Measurements from ENCODE around the gene MAPKAPK3. TPM values are rescaled to one million over a fixed set of nuclear protein-coding genes. Genes with fewer than 3 reads are reported as not detected.

Gene MAPKAPK3
- total RNA-seq, 4 donors from 2014 or later, result 66.1 to 147 (median 97.5) TPM

- no peak for TF ChIP-seq POLR2A (IDR thresholded peaks at IDR 0.05)
- TF ChIP-seq, protein P1, sequence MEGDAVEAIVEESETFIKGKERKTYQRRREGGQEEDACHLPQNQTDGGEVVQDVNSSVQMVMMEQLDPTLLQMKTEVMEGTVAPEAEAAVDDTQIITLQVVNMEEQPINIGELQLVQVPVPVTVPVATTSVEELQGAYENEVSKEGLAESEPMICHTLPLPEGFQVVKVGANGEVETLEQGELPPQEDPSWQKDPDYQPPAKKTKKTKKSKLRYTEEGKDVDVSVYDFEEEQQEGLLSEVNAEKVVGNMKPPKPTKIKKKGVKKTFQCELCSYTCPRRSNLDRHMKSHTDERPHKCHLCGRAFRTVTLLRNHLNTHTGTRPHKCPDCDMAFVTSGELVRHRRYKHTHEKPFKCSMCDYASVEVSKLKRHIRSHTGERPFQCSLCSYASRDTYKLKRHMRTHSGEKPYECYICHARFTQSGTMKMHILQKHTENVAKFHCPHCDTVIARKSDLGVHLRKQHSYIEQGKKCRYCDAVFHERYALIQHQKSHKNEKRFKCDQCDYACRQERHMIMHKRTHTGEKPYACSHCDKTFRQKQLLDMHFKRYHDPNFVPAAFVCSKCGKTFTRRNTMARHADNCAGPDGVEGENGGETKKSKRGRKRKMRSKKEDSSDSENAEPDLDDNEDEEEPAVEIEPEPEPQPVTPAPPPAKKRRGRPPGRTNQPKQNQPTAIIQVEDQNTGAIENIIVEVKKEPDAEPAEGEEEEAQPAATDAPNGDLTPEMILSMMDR (IDR thresholded peaks at IDR 0.05), result no peak
- Histone ChIP-seq H3K4me1 (peaks cover 4 to 17% of the 10 kb centered on the region in 2 donors), H3K4me3 (replicated peaks in 1 of 3) (no peak overlapping the region), H3K27ac (no peak overlapping the region), H3K27me3 (no peaks in the 10 kb centered on the region), H3K36me3 (peaks cover 9 to 10% of the 10 kb centered on the region in 2 donors), H3K9me3 (no peaks in the 10 kb centered on the region)
- DNase-seq, result no peak
- intact Hi-C loops (cut with DNase I), result no loop called here
- WGBS, 2 donors, result 85% methylated on average over 4 of the region's 4 CpGs
Measured at GRCh38 chr3:50637011-50637410, 20.1 kb downstream of the MAPKAPK3 start.

DNA sequence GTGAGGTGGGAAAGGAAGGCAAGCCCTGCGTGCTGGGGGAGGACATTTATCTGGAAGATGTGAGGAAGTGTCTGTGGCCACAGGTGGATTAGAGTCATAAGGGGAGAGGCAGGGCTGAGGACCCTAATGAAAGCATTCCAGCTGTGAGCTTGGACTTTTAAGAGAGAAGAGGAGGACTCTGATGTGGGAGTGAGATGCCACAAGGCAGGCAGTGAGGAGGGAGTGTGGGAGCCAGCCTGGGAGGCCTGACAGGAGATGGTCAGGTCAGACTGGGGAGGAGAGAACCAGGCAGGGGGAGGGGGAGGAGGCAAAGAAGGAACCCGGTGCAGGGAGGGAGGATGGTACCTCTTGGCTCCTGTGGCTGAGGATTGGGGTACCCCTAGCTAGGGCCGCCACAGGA, 21.0 kb downstream of the MAPKAPK3 start:
- peaks cover 14 to 20% of the 10 kb centered on the region in 2 donors for H3K36me3 ChIP-seq
- no peak overlapping the region for H3K27ac ChIP-seq
- H3K27me3 ChIP-seq, result no peaks in the 10 kb centered on the region
- no peak overlapping the region for H3K4me3 ChIP-seq (replicated peaks in 1 of 3)
- DNase-seq, result no peak
- no peak for TF ChIP-seq POLR2A (IDR thresholded peaks at IDR 0.05)
- TF ChIP-seq, protein P1 (IDR thresholded peaks at IDR 0.05), result no peak
- no peaks in the 10 kb centered on the region for H3K9me3 ChIP-seq
- WGBS, 2 donors, result 79 to 89% methylated on average over 3 of the region's 3 CpGs
- intact Hi-C loops (cut with DNase I), result no loop called here
- H3K4me1 ChIP-seq, result peaks cover 4 to 17% of the 10 kb centered on the region in 2 donors

- Histone ChIP-seq H3K4me1 (peaks cover 4 to 17% of the 10 kb centered on the region in 2 donors), H3K9me3 (no peaks in the 10 kb centered on the region), H3K4me3 (replicated peaks in 1 of 3) (no peak overlapping the region), H3K27ac (no peak overlapping the region), H3K36me3 (peaks cover 25 to 31% of the 10 kb centered on the region in 2 donors), H3K27me3 (no peaks in the 10 kb centered on the region)
- WGBS, 2 donors, result 84 to 86% methylated on average over 5 of the region's 6 CpGs
- intact Hi-C loops (cut with DNase I), result no loop called here
- TF ChIP-seq, protein P1 (IDR thresholded peaks at IDR 0.05), result no peak
- no peak for TF ChIP-seq POLR2A (IDR thresholded peaks at IDR 0.05)
- DNase-seq, result peak in 1 of 2 donors; percentile 37
Measured at GRCh38 chr3:50639055-50639494, 22.1 kb downstream of the MAPKAPK3 start.

DNA sequence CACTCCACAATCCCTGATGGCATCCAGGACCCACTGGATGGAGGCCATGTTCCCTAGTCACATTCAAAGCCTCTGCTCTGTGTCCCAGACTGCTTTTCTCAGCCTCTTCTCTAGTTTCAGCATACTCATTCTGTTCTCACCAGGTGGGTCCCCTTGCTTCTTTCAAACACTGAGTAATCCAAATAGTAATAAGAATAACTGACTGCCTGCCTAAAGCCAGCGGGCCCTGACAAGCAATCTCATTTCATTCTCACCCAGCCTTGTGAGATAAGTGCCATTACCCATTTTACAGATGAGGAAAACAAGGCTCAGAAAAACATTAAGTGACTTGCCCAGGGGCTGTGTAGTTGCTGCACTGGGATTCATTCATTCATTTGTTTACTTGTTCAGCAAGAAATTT, 25.4 kb downstream of the MAPKAPK3 start:
- H3K36me3 ChIP-seq, result peaks cover 53% of the 10 kb centered on the region in 2 donors
- WGBS, 2 donors, result 100% methylated on average over 1 of the region's 1 CpG

GRCh38 chr3:50644561-50644960, 27.6 kb downstream of the MAPKAPK3 start:
- Histone ChIP-seq H3K4me3 (replicated peaks in 1 of 3) (no peak overlapping the region), H3K4me1 (peaks cover 9 to 12% of the 10 kb centered on the region in 2 donors), H3K36me3 (peaks cover 62 to 66% of the 10 kb centered on the region in 2 donors), H3K9me3 (no peaks in the 10 kb centered on the region), H3K27me3 (no peaks in the 10 kb centered on the region), H3K27ac (no peak overlapping the region)
- TF ChIP-seq POLR2A (IDR thresholded peaks at IDR 0.05), result no peak
- TF ChIP-seq, protein P1 (IDR thresholded peaks at IDR 0.05), result no peak
- 76 to 85% methylated on average over 7 of the region's 7 CpGs for WGBS, 2 donors
- intact Hi-C loops (cut with DNase I), result no loop called here
- DNase-seq, result no peak

More for the DNA sequence above, 25.4 kb downstream of the MAPKAPK3 start:
- H3K4me1 ChIP-seq, result peaks cover 0 to 17% of the 10 kb centered on the region in 2 donors
- intact Hi-C loops (cut with DNase I), result no loop called here
- no peaks in the 10 kb centered on the region for H3K27me3 ChIP-seq
- H3K27ac ChIP-seq, result no peak overlapping the region
- DNase-seq, result no peak
- H3K4me3 ChIP-seq (replicated peaks in 1 of 3), result no peak overlapping the region
- H3K9me3 ChIP-seq, result no peaks in the 10 kb centered on the region
- TF ChIP-seq, protein P1 (IDR thresholded peaks at IDR 0.05), result no peak
- TF ChIP-seq POLR2A (IDR thresholded peaks at IDR 0.05), result no peak
